MM.1S (cell line): ENCODE results near the gene DNAJC17.

ENCODE experiments used
- EZH2 ChIP-seq: fragments of 300-600 bp; sonication (generic); optimal IDR thresholded peaks from 2 replicates; pipeline ENCODE3; 2017; ENCODE audit warnings: low read depth, mild to moderate bottlenecking, antibody characterized with exemption, low read length, mixed read lengths
- TF ChIP-seq, protein P1 (sequence below): fragments of 300-600 bp; sonication (generic); IDR thresholded peaks from 2 replicates; pipeline ENCODE4 v1.5.1; 2016; ENCODE audit warnings: antibody characterized with exemption, low read length, mixed read lengths

DNA sequence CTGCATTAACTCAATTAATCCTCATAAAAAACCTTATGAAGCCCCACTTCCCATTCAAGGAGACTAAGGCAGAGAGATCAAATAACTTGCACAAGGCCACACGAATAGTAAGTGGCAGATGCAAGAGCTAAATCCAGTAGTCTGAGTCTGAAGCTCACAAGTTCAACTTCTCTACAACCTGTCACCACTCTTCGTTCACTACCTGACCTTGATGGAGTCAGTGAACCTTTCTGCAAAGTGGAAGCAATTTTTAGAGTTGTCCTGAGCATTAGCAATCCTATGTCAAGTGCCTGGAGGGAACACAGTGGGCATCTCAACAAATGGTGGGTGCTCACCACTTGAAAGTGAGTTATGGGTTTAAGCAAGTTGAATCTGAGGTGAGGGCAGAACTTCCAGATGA lies 34.5 kb upstream of the DNAJC17 start:
- no peak for TF ChIP-seq EZH2
- TF ChIP-seq, protein P1, sequence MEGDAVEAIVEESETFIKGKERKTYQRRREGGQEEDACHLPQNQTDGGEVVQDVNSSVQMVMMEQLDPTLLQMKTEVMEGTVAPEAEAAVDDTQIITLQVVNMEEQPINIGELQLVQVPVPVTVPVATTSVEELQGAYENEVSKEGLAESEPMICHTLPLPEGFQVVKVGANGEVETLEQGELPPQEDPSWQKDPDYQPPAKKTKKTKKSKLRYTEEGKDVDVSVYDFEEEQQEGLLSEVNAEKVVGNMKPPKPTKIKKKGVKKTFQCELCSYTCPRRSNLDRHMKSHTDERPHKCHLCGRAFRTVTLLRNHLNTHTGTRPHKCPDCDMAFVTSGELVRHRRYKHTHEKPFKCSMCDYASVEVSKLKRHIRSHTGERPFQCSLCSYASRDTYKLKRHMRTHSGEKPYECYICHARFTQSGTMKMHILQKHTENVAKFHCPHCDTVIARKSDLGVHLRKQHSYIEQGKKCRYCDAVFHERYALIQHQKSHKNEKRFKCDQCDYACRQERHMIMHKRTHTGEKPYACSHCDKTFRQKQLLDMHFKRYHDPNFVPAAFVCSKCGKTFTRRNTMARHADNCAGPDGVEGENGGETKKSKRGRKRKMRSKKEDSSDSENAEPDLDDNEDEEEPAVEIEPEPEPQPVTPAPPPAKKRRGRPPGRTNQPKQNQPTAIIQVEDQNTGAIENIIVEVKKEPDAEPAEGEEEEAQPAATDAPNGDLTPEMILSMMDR = no peak
